K562 (cell line): ENCODE results near the gene SHISA8. TPM values are rescaled to one million over a fixed set of nuclear protein-coding genes. Genes with fewer than 3 reads are reported as not detected.

Experiments
- ATAC-seq: fragments of 200-7000 bp; cut with Tn5 transposase; 3 replicates; pipeline ENCODE4 v1.9.1; 2020; ENCODE audit warnings: moderate library complexity
- BruUV-seq: library from RNA; stranded (reverse); fragments of 400-500 nt; replicated peaks from 2 replicates; lab custom pipeline; 2021; lab: Mats Ljungman, UMichigan
- CTCF ChIA-PET: fragments of 300-600 bp; formaldehyde crosslinking; extraction: SDS; loops from one replicate; lab custom pipeline; 2021; ENCODE audit warnings: low intra/inter-chr PET ratio; lab: Yijun Ruan, JAX
- POLR2A ChIA-PET: fragments of 300-600, 350-650 bp; sonication (Branson Sonifier 250); formaldehyde crosslinking; extraction: SDS; loops from one replicate; lab custom pipeline; 2021; ENCODE audit warnings: antibody characterized with exemption, inconsistent platforms; lab: Yijun Ruan, JAX
- DNase-seq, 4 experiments: peaks; one replicate each; pipeline versions ENCODE4 v3.0.0 to v3.0.0-alpha.2; 2011 to 2018; ENCODE audit warnings: low spot score in 3 of 4, mixed read lengths in 3 of 4; ENCODE audit errors: extremely low read depth in 1 of 4
- FAIRE-seq: peaks from 2 replicates; lab custom pipeline; 2011; peaks lifted over from hg19 to GRCh38; lab: Jason Lieb, UNC
- H2AFZ ChIP-seq: 2 replicates; pipeline ENCODE4 v1.6.0; 2011; ENCODE audit warnings: low read depth, low read length, control low read depth, inconsistent platforms
- H3K27ac ChIP-seq: fragments of 200-600 bp; 3 replicates; pipeline ENCODE4 v1.8.0; 2011; ENCODE audit warnings: low read depth, mild to moderate bottlenecking, control low read depth, inconsistent platforms, low read length, moderate library complexity, mixed read lengths; ENCODE audit errors: extremely low read depth
- H3K27me3 ChIP-seq, 2 experiments: fragments of 300-600 bp in 1 of 2; 2 replicates in 1 of 2; 3 replicates in 1 of 2; pipeline versions ENCODE4 v1.6.0 to v1.8.0; 2011; ENCODE audit warnings: inconsistent platforms in 2 of 2, low read length in 2 of 2, mild to moderate bottlenecking in 1 of 2, mixed read lengths in 1 of 2, moderate library complexity in 1 of 2; ENCODE audit not compliant: control insufficient read depth in 2 of 2, insufficient read depth in 2 of 2
- H3K36me3 ChIP-seq: fragments of 300-600 bp; 3 replicates; pipeline ENCODE4 v1.8.0; 2011; ENCODE audit warnings: mild to moderate bottlenecking, low read length, inconsistent platforms; ENCODE audit not compliant: control insufficient read depth, insufficient read depth
- H3K4me1 ChIP-seq, 2 experiments: fragments of 200-600 bp in 1 of 2; replicated peaks in 1 of 2; 2 replicates in 1 of 2; 3 replicates in 1 of 2; pipeline versions ENCODE4 v1.5.1 to v1.8.0; 2011; ENCODE audit warnings: inconsistent platforms in 2 of 2, low read length in 2 of 2, mild to moderate bottlenecking in 1 of 2, mixed read lengths in 1 of 2, moderate library complexity in 1 of 2; ENCODE audit not compliant: control insufficient read depth in 2 of 2, insufficient read depth in 2 of 2
- H3K4me2 ChIP-seq: 2 replicates; pipeline ENCODE4 v1.6.1; 2011; ENCODE audit warnings: low read length, control low read depth, inconsistent platforms, mixed read lengths; ENCODE audit not compliant: insufficient read depth
- H3K4me3 ChIP-seq: fragments of 200-600 bp; sonication (generic), shearing (Covaris generic); 2 replicates; pipeline ENCODE4 v1.5.1; 2016; ENCODE audit warnings: control low read depth, inconsistent platforms
- H3K79me2 ChIP-seq: fragments of 200-600 bp; 3 replicates; pipeline ENCODE4 v1.8.0; 2011; ENCODE audit warnings: low read length, inconsistent platforms; ENCODE audit not compliant: control insufficient read depth, insufficient read depth
- H3K9ac ChIP-seq, 2 experiments: 2 replicates each; pipeline versions ENCODE4 v1.6.0 to v1.6.1; 2011; ENCODE audit warnings: low read depth in 2 of 2, low read length in 2 of 2, control low read depth in 1 of 2, inconsistent platforms in 1 of 2, mild to moderate bottlenecking in 1 of 2, mixed read lengths in 1 of 2; ENCODE audit not compliant: insufficient read depth in 1 of 2
- H3K9me1 ChIP-seq: one replicate; pipeline ENCODE4 v1.6.0; 2011; ENCODE audit warnings: inconsistent platforms, mild to moderate bottlenecking, low read length, moderate library complexity; ENCODE audit not compliant: control insufficient read depth, insufficient read depth
- H3K9me3 ChIP-seq: replicated peaks from 2 replicates; pipeline ENCODE4 v1.5.1; 2011; ENCODE audit warnings: low read depth, low read length, inconsistent platforms; ENCODE audit not compliant: control insufficient read depth, insufficient read depth
- H4K20me1 ChIP-seq: replicated peaks from 2 replicates; pipeline ENCODE4 v1.6.1; 2011; ENCODE audit warnings: low read length, inconsistent platforms, mixed read lengths; ENCODE audit not compliant: control insufficient read depth, insufficient read depth
- ARID2 ChIP-seq: fragments of 450-650 bp; IDR thresholded peaks from 2 replicates; pipeline ENCODE4 v1.6.1; 2017; ENCODE audit warnings: antibody characterized with exemption, mild to moderate bottlenecking
- TFE3 ChIP-seq: fragments of 450-650 bp; formaldehyde crosslinking; IDR thresholded peaks from 2 replicates; pipeline ENCODE4 v1.4.0; 2020; ENCODE audit warnings: mild to moderate bottlenecking, mixed read lengths
- ZFPM2 ChIP-seq: fragments of 250-450 bp; sonication (Bioruptor Pico); IDR thresholded peaks from 2 replicates; pipeline ENCODE4 v1.5.1; 2022; ENCODE audit warnings: mild to moderate bottlenecking
- ZKSCAN8 ChIP-seq: fragments of 200-800 bp; sonication (Bioruptor generic); IDR thresholded peaks from 2 replicates; pipeline ENCODE4 v1.6.1; 2016; ENCODE audit warnings: missing genetic modification characterization, missing compliant biosample characterization
- ZNF764 ChIP-seq: fragments of 250-450 bp; sonication (Bioruptor Pico); IDR thresholded peaks from 2 replicates; pipeline ENCODE4 v1.4.0; 2020; ENCODE audit warnings: low read depth, mild to moderate bottlenecking, moderate library complexity
- WGBS: fragments of 100-300 bp; shearing (Covaris generic); methylation state at CpG from one replicate; pipeline ENCODE4 v1.1.6; 2016; ENCODE audit warnings: low coverage, mixed read lengths; ENCODE audit not compliant: insufficient coverage; ENCODE audit errors: missing lambda C conversion rate; 5-methylcytosine and 5-hydroxymethylcytosine counted together
- in situ Hi-C: fragments of 300-500 bp; cut with MboI; formaldehyde crosslinking; loops from 4 replicates; pipeline ENCODE4 v1.15.0; 2018; ENCODE audit warnings: inconsistent platforms, mixed read lengths
- intact Hi-C: fragments of 100-400 bp; cut with micrococcal nuclease; formaldehyde crosslinking; loops from 2 replicates; pipeline ENCODE4 v1.14.2; 2022
- polyA plus RNA-seq, 8 experiments: library from polyadenylated mRNA; depleted of rRNA in 4 of 8; stranded (reverse) in 5 of 8; unstranded in 3 of 8; fragments of >200 nt; fragmentation: Nextera tagmentation in 2 of 8; fragmentation: Illumina TruSeq in 1 of 8; extraction: Ambion mirVana in 2 of 8; extraction: Trizol in 1 of 8; gene quantifications; 2 replicates each; pipeline versions ENCODE4 v1.2.1 to v1.2.3, GENCODE V29; 2011 to 2014; ENCODE audit warnings: inconsistent platforms in 1 of 8, missing spikeins in 1 of 8
- total RNA-seq, 7 experiments: library from RNA; depleted of rRNA in 6 of 7; stranded (reverse); fragments of >200 nt in 6 of 7; fragmentation: Illumina TruSeq in 2 of 7; extraction: Trizol in 2 of 7; gene quantifications; 2 replicates each; pipeline versions ENCODE4 v1.2.1 to v1.2.3, GENCODE V29; 2011 to 2021; ENCODE audit warnings: low replicate concordance in 1 of 7
- TF ChIP-seq, protein P1 (sequence below): fragments of 250-450 bp; sonication (Bioruptor Pico); IDR thresholded peaks from 2 replicates; pipeline ENCODE4 v1.4.0; 2020; ENCODE audit warnings: mild to moderate bottlenecking, moderate library complexity
- TF ChIP-seq, protein P2 (sequence below): sonication (generic); formaldehyde crosslinking; IDR thresholded peaks from 2 replicates; pipeline ENCODE4 v1.9.0; 2022; ENCODE audit warnings: mild to moderate bottlenecking, missing genetic modification reagents

SHISA8 gene
- total and polyA plus RNA-seq, 9 of the 15 experiments (the other 6 are each of a cell fraction or from before 2014, with no cell fraction given), result 0.07 to 3.3 (median 1.1) TPM; not detected in 4

DNA sequence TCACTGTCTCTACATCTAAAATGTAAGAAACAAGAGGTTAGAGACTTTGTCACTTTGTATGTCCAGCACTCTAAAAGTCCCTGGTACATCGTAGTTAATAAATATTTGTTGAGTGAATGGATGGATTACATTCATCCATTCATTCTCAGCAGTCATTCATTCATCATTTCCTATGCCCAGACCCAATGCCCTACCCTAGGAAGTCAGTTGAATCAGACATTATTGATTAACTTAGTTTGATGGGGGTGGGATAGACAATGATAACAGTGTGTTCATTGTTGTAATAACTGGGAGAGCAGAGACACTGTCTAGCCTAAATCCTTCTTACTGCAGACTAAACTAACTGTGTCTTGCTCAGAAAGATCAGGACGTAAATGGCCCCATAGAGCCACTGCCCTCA is 33.3 kb upstream of the SHISA8 start:
- DNase-seq, result no peak
- Histone ChIP-seq H3K9me3 (no peaks in the 10 kb centered on the region), H2AFZ (peak overlapping the region; percentile 95; the same call in 1 of the 2 replicates)
- CTCF ChIA-PET, result no interaction called here
- no peak for TF ChIP-seq TFE3 (CRISPR knock-in tag)
- TF ChIP-seq ARID2, result no peak
- TF ChIP-seq, protein P1, sequence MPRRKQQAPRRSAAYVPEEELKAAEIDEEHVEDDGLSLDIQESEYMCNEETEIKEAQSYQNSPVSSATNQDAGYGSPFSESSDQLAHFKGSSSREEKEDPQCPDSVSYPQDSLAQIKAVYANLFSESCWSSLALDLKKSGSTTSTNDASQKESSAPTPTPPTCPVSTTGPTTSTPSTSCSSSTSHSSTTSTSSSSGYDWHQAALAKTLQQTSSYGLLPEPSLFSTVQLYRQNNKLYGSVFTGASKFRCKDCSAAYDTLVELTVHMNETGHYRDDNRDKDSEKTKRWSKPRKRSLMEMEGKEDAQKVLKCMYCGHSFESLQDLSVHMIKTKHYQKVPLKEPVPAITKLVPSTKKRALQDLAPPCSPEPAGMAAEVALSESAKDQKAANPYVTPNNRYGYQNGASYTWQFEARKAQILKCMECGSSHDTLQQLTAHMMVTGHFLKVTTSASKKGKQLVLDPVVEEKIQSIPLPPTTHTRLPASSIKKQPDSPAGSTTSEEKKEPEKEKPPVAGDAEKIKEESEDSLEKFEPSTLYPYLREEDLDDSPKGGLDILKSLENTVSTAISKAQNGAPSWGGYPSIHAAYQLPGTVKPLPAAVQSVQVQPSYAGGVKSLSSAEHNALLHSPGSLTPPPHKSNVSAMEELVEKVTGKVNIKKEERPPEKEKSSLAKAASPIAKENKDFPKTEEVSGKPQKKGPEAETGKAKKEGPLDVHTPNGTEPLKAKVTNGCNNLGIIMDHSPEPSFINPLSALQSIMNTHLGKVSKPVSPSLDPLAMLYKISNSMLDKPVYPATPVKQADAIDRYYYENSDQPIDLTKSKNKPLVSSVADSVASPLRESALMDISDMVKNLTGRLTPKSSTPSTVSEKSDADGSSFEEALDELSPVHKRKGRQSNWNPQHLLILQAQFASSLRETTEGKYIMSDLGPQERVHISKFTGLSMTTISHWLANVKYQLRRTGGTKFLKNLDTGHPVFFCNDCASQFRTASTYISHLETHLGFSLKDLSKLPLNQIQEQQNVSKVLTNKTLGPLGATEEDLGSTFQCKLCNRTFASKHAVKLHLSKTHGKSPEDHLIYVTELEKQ, result no peak
- no peak for TF ChIP-seq ZFPM2 (CRISPR knock-in tag)
- TF ChIP-seq ZNF764 (CRISPR knock-in tag), result no peak
- TF ChIP-seq, protein P2, sequence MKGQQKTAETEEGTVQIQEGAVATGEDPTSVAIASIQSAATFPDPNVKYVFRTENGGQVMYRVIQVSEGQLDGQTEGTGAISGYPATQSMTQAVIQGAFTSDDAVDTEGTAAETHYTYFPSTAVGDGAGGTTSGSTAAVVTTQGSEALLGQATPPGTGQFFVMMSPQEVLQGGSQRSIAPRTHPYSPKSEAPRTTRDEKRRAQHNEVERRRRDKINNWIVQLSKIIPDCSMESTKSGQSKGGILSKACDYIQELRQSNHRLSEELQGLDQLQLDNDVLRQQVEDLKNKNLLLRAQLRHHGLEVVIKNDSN (CRISPR knock-in tag), result no peak
- TF ChIP-seq ZKSCAN8, result no peak
- TF ChIP-seq, all 486 proteins: peak for 0
- intact Hi-C loops, result no loop called here
- FAIRE-seq (no peak), ATAC-seq (no peak)
- Histone ChIP-seq H3K4me3 (no peak overlapping the region), H3K27me3 (no peaks in the 10 kb centered on the region), H3K79me2 (peaks cover 28% of the 10 kb centered on the region), H3K27ac (no peak overlapping the region), H3K4me2 (peak overlapping the region; percentile 91), H3K4me1 (peaks cover 8 to 25% of the 10 kb centered on the region in 2 experiments; a peak in 4 of 5 replicates), H3K36me3 (peaks cover 24% of the 10 kb centered on the region), H3K9ac (peak overlapping the region; percentile 84 to 99; a peak in 3 of 4 replicates), H3K9me1 (no peaks in the 10 kb centered on the region), H4K20me1 (0 out of 2 replicates have a peak, but pooled peaks cover 2% of the 10 kb centered on the region)
- TSS peak; percentile 63 for BruUV-seq
- WGBS, result 37% methylated on average over 2 of the region's 2 CpGs
- in situ Hi-C loops, result no loop called here
- POLR2A ChIA-PET, result interaction anchor here (0.6 kb wide), 1 partner anchor 528 kb away, joined by 3 read pairs; no protein-coding TSS in a partner anchor
